Measurements from ENCODE around the gene RPS6KA3.

The RPS6KA3 gene

GRCh38 chrX:20266810-20267606, at the start of gene RPS6KA3:
RPS6KA3 (minus strand) TSS chrX:20266909; CDS start chrX:20266632, 277 bp downstream.
- DNase-seq: peak; percentile 77

GRCh38 chrX:20315140-20315539, 48.4 kb upstream of the RPS6KA3 start:
- no peak for DNase-seq

- DNase-seq: peak; percentile 64
Measured at GRCh38 chrX:20313899-20314298, 47.2 kb upstream of the RPS6KA3 start.

GRCh38 chrX:20312018-20312417, 45.3 kb upstream of the RPS6KA3 start:
- no peak for DNase-seq

- DNase-seq: no peak
Measured at GRCh38 chrX:20311505-20311904, 44.8 kb upstream of the RPS6KA3 start.

GRCh38 chrX:20309806-20310205, 43.1 kb upstream of the RPS6KA3 start:
- no peak for DNase-seq

- no peak for DNase-seq
Measured at GRCh38 chrX:20306668-20307067, 40.0 kb upstream of the RPS6KA3 start.

GRCh38 chrX:20300822-20301221, 34.1 kb upstream of the RPS6KA3 start:
- no peak for DNase-seq

GRCh38 chrX:20294957-20295356, 28.2 kb upstream of the RPS6KA3 start:
- no peak for DNase-seq

GRCh38 chrX:20294284-20294683, 27.6 kb upstream of the RPS6KA3 start:
- no peak for DNase-seq

GRCh38 chrX:20285511-20285910, 18.8 kb upstream of the RPS6KA3 start:
- DNase-seq: no peak

- no peak for DNase-seq
Measured at GRCh38 chrX:20284992-20285391, 18.3 kb upstream of the RPS6KA3 start.

GRCh38 chrX:20284444-20284843, 17.7 kb upstream of the RPS6KA3 start:
- DNase-seq: no peak

GRCh38 chrX:20280938-20281337, 14.2 kb upstream of the RPS6KA3 start:
- no peak for DNase-seq

- DNase-seq: no peak
Measured at GRCh38 chrX:20274121-20274520, 7.4 kb upstream of the RPS6KA3 start.

- no peak for DNase-seq
Measured at GRCh38 chrX:20271730-20272129, 5.0 kb upstream of the RPS6KA3 start.

GRCh38 chrX:20271186-20271585, 4.5 kb upstream of the RPS6KA3 start:
- no peak for DNase-seq

- no peak for DNase-seq
Measured at GRCh38 chrX:20270562-20270890, 3.8 kb upstream of the RPS6KA3 start.

GRCh38 chrX:20269848-20270561, 3.3 kb upstream of the RPS6KA3 start:
- DNase-seq: no peak

- DNase-seq: no peak
Measured at GRCh38 chrX:20267931-20268701, 1.4 kb upstream of the RPS6KA3 start.

- no peak for DNase-seq
Measured at GRCh38 chrX:20267607-20267930, 860 bp upstream of the RPS6KA3 start.

GRCh38 chrX:20265726-20266681, 705 bp downstream of the RPS6KA3 start:
- DNase-seq: no peak

Data from GDM1 (cell line).